LHCN-M2 (cell line): ENCODE results near the gene ANTKMT. TPM values are rescaled to one million over a fixed set of nuclear protein-coding genes. Genes with fewer than 3 reads are reported as not detected.

Source experiments
- DNase-seq: peaks from one replicate; pipeline ENCODE4 v3.0.0-alpha.2; 2012; ENCODE audit warnings: low read depth
- total RNA-seq: library from RNA; depleted of rRNA; stranded (reverse); fragments of >200 nt; gene quantifications from 2 replicates; pipeline ENCODE4 v1.2.3, GENCODE V29; 2014

The ANTKMT gene
- total RNA-seq, 1 experiment from 2014 or later: 36.7 TPM

DNA sequence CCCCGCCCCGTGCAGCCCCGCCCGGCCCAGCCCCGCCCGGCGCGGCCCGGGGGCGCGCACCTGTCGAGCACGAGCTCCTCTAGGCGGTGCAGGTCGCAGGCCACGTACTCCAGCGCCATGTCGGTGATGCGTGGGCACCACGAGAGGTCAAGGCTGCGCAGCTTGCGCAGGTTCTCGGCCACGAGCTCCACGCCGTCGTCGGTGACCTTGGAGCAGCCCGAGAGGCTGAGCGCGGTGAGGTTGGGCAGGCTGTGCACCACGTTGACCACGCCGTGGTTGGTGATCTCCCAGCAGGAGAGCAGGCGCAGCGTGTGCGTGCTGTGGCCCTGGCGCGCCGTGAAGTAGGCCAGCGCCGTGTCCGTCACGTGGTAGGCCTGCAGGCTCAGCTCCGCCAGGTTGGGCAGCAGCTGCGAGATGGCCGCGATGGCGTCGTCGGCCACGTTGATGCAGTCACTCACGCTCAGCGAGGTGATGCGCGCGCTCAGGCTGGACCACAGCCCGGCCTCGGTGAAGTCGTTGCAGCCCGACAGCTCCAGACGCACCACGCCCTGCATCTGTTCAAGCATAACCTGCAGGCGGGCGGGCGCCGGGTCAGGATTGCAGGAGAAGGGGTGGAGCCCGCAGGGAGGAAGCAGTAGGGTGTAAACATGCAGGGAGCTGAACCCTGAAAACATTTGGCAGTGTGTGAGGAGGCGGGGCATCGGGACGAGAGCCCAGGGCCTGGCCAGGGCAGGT, 25.4 kb upstream of the ANTKMT start:
- no peak for DNase-seq

DNA sequence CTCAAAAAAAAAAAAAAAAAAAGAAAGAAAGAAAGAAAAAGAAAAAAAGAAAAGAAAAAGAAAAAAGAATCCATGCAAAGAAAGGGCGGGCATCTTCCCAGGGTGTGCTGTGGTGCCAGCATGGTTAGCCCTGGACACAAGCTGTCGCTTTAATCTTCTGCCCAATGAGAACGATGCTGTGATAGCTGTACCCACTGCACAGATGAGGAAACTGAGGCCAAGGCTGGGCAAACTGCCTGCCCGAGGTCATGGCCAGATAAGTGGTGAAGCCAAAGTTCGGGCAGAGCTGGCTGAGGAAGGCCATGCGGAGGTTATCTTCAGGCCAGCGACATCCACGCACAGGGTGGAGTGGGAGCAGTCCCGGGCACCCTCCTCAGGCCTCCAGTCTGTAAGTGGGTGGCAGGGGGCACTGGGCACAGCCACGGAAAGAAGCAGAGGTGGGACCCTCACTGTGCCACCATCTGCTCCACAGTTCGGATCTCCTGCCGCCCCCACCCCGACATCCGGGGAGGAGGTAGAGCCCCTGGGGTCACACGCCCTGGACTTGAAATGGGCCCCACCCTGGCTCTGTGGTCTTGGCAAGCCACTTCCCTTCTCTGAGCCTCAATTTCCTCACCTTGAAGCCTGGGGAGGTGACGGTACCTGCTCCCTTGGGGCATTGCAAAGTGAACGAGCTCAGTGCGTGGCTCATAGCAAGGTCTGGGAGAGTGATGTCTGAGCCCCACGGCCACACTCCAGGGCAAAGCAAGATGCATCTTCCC, 21.9 kb upstream of the ANTKMT start:
- DNase-seq: no peak

DNA sequence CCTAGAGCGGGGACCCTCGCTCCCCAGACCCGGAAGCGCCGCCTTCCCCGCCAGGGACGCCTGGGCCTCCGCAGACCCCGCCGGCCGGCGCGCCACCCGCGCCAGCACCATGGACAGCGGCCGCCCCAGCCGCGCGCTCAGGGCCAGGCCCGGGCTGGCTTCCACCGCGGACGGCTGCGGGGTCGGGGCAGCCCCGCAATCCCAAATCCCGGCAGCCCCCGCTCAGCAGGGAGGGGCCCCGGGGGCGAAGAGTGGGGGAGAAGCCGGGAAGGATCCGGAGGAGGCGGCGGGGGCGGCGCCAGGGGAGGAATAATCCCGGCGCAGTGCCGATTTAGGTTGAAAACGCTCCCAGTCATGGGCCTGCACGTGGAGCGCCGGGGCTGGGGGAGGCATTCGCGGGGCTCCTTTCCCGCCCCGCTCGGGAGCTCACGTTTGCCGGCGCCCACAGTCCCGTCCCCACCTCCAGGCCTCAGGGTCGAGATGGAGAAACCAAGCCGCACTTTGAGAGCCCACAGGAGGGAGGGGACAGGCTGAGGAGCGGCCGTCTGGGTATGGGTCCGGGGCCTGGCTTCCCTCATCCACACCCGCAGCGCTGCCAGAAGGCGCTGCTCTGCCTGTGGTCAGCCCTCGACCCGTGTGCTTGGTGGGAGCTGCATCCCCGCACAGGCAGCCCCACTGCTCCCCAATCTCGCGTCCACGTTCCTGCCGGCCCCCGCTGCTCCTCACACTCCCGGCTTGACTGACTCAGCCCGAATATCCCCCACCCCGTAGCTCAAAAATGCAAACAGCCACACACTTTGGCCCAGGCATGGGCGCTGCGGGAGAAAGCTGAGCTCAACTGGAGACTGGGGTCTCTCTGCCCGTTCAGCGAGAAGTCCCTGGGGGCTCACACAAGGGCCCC, 20.0 kb upstream of the ANTKMT start:
- DNase-seq: no peak

DNA sequence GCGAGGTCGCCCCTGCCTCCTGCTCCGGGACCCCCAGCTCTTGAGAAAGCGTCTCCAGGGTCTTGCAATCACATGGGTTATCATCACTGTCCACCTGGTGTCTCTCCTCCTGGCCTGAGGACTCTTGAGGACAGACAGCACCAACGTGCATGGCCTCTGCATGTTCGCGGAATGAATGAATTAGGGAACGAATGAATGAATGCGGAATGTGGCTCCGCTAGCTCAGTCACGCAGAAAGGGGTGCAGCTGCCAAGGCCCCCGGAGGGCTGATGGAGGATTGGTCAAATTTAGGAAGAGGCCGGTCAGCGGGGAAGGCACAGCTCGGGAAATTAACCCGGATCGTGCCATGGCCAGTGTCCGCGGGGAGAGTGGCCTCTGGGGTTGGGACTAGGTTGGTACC, 18.6 kb upstream of the ANTKMT start:
- no peak for DNase-seq

DNA sequence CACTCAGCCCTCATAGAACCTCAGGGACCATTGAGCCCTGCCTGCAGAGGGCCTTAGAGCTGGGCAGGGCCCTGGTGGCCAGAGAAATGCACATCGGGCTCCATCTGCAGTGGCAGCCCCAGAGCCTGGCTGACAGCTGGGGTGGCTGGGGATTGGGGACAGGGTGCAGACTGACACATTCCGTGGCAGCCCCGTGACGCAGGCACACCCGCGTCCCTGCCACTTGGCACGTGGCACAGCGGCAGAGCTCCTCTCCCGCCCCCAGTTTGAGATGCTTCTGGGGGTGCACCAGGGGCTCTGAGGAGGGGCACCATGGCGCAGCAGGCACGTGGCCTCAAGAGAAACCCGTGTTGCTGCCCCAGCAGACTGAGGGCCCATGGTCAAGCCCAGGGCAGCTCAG, 17.5 kb upstream of the ANTKMT start:
- no peak for DNase-seq

DNA sequence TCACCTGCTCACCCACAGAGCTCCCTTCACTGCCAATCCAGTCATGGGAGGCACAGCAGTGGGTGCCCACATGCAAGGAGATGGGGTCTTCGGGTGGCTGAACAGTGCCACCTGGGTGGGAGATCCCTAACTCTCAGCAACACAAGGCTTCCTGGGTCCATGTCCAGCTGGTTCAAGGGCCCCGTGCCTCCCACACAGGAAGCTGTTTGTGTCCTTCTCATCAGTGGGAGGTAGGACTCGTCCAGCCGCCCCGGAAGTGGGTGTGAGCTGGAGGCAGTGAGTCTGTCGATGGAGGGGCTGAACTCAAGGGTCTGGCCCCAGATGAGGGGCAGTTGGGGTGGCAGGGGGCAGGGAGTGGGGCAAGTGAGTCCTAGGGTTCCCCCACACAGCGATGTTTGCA, 16.9 kb upstream of the ANTKMT start:
- DNase-seq: no peak

DNA sequence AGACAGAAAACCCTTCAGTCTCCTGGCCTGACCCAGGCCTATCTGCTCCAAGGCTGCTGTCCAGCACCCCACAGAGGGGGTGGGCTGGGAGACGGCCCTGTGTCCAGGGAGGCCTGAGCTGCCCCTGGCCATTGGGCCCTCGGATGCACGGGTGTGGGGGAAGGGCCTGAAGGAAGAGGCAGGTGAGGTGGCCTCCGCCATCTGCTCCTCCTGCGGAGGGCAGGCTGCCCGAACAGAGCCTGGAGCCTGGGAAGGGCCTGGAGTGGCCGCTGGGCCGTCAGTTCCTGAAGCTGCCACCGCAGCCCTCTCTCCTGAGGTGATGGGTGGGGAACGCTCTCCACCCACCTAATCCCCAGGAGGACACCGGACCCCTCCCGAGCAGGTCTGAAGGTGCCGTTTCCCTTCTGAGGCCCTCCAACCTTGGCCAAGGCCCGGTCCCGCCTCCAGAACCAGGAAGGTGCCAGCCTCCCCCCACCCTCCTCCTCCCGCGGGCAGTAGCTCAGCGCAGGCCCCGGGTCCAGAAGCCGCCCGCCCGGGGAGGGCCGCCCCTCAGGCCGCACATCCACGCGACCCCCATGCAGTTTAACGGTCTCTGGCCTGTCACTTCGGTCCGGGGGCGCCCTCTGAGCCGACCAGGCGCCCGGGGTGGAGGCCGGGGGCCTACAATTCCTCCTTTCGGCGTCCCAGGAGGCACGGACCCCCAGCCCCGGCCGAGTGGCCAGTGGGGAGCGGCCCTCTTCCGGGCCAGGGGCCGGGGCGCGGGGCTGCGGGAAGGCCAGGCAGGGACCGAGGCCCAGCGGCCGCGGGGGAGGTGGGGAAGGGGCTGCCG, 16.2 kb upstream of the ANTKMT start:
- DNase-seq: no peak

DNA sequence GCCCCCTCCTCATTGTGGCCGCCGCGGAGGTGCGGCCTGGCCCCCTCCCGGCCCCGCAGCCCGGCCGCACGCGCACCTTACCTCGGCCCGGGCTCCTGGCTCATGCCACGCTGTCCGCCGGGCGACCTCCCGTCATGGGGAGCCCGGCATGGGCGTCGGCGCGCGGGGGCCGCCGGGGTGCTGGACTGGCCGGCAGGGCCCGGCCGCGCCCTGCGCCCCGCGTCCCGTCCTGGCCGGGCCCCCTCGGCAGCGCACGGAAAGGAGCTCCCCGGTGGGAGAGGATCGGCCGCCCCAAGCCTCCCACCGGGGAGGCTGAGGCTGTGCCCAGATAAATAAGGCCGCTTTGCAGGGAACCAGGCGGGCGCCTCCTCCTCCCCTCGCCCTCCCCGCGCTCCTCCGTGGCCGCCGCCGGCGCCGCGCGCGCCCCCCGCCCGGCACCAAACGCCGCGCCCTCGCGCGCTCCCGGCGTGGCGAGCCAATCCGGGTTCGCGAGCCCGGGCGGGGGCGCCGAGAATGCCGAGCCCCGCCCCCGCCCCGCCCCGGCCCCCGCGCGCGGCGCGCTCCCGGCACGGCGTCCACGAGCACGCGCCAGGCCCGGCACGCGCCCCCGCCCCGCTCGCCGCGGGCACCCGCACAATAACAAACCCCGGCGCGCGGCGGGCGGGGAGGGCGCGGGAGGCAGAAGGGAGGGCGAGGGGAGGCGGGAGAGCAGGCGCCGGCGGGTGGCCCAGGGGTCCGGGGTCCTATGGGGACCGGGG, 15.3 kb upstream of the ANTKMT start, which contains the start of gene FBXL16:
FBXL16 (minus strand) TSS at position 371 of the 758 bp plus-strand sequence. CDS start 8,396 bp downstream, outside the sequence.
- DNase-seq: no peak

DNA sequence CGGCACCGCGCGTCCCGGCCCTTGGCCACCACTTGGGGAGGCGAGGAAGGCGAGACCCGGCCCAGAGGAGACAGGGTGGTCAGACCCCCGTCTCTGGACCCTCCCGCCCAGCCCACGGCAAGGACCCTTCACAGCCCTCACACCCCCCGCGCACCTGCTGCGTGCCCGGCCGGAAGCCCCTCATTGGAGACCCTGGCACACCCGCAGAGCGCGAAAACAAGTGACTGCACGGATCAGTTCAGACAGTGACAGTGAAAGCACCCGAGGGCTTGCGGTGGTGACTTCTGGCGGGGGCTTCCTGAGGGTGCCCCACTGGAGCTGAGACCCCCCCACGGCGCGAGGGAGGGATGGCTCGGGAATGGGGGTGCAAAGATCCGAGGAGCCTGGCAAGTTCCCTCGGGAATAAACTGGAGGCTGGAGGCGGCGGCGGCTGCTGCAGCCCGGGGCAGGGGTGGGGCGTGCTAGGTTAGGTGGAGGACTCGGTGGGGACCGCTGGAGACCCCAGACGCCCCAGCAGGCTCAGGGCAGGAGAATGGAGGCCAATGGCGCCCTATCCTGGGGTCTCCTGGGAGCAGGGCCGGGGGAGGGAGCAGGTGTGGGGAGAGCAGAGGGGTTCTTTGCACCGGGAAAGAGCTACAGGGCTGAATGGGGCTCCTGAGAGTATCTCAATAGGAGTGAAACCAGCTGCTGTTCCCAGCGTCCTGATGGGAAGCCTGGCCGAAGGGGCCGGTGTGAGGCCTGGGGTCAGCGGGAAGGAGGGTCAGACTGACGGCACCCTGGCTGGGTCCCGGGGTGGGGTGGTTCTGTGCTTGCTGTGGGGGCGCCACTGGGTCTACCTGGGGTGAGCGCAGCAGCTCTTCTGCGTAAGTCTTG, 14.5 kb upstream of the ANTKMT start:
- no peak for DNase-seq

DNA sequence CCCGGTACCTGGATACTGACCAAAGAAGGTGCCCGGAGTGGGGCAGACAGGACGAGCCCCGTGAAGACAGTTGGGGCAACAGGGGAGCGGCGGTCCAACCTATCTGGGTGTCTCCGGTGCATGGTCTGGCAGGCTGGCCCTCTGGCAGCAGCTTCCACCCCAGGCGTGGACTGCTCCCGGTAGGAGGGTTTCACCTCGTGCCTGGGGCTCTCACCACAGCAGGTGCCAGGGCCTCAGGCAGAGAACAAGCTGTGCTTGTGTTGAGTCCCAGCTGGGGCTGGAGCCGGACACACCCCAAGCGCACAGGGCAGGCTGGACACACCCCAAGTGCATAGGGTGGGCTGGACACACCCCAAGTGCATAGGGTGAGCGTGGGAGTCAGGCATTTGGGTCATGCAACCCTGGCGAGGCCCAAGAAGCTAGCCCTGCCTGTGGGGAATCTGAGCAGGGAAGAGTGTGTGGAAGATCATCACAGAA, 13.8 kb upstream of the ANTKMT start:
- DNase-seq: peak; percentile 22

DNA sequence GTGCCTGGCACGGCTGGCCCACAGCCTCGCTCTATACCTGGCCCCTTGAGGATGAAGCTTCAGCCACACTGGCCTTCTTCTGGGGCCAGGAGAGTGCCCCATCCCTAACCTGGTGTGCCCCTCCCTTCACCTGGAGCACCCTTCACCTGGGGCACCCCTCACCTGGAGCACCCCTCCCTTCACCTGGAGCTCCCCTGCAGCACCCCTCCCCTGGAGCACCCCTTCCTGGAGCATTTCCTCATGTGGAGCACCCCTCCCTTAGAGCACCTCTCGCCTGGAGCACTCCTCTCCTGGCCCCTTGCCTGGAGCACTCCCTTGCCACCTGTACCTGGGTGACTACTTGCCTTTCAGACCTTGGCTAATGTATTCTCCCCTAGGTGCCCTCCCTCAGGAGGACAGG, 12.9 kb upstream of the ANTKMT start:
- no peak for DNase-seq

DNA sequence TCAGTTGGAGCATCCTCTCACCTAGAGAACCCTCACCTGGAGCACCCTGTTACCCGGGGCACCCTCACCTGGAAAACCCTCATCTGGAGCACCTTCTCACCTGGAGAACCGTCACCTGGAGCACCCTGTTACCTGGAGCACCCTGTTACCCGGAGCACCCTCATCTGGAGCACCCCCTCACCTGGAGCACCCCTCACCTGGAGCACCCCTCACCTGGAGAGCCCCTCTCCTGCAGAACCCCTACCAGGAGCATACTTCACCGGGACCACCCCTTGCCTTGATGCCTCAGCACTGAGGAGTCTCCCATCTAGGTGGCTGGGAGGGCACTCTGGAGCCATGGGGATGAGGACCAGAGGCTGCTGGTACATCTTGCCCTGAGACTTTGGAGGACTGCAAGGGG, 12.0 kb upstream of the ANTKMT start:
- no peak for DNase-seq

DNA sequence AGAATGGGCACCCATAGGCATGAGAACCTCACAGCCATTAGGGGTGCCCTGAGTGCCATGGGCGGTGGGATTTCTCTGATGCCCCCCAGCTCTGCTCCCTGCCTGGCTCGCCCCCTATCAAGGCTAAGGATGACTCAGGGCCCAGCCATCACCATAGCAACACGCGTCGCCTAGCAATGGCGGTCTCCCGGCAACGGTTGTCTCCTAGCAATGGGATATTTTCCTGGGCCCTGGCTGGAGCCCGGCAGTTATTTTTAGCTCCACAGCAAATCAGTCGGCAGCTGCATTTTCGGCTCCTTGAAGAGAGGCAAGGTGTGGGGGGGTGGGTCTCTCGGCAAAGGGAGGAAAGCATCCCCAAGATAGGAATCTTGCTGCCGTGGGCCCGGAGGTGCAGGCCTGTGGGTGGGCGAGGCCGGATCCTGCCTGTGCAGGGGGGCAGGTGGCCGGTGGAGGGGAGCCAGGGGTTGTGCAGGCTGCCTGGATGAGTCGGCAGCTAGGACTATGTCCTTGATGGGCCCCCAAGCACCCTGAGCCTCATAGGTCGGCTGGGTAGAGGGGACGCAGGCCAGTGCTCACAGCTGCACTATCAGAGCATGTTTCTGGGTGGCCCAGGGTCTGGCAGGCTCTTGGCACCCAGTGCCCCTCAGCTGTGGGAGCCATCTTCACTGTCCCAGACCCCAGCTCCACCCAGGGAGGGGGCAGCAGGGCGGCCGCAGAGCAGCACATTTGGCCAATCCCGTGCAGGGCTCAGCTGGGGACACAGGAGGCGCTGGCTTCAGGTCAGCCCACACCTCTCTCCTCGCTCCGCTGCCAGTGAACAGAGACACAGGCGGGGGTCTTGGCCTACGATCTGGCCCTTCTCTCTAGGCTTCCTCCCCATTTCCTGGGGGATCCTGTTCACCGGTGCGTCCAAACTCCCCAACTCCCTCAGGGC, 11.1 kb upstream of the ANTKMT start:
- peak; percentile 93 for DNase-seq

DNA sequence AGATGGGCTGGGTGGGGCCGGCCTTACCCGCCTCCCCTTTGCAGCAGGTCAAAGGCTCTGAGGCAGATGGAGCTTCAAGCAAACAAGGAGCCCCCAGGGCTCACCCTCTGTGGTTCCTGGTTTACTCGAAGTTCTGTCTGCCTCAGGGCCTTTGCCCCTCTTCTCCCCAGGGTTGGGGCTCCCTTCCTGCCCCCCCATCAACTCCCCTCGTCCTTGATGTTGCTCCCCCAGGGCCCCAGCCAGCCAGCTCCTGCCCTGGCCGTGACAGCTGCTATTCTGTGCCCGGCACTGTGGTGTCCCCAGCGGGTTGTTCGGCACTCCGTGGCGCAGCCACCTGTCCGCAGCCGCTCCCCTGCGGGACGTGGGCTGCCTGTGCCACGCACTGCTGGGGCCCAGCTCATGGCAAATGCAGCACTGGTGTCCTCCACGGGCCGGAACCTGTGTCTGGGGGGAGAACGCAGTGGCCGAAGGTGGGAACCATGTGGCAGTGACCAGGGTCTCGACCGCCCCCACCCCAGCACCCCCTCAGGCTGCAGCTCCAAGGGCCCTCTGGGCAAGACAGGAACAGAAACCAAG, 10.4 kb upstream of the ANTKMT start:
- DNase-seq: no peak

DNA sequence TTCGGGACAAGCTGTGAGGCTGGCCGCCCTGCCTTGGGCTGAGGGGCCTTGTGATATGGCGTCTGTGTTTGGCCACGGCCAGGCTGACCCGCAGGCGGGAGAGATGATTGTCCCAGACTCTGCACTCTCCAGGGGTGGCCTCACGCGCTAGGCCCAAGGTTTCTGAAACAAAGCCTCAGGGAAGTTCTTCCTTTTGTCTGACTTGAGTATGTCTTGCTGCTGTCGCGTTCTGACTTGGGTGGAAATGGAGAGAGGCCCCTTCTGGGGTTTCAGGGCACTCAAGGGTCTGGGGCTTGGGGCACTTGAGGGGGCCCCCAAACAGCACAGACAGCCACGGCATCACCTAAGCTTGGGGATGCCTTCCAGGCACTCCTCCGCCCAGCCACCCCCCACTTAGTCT, 9.9 kb upstream of the ANTKMT start:
- no peak for DNase-seq

DNA sequence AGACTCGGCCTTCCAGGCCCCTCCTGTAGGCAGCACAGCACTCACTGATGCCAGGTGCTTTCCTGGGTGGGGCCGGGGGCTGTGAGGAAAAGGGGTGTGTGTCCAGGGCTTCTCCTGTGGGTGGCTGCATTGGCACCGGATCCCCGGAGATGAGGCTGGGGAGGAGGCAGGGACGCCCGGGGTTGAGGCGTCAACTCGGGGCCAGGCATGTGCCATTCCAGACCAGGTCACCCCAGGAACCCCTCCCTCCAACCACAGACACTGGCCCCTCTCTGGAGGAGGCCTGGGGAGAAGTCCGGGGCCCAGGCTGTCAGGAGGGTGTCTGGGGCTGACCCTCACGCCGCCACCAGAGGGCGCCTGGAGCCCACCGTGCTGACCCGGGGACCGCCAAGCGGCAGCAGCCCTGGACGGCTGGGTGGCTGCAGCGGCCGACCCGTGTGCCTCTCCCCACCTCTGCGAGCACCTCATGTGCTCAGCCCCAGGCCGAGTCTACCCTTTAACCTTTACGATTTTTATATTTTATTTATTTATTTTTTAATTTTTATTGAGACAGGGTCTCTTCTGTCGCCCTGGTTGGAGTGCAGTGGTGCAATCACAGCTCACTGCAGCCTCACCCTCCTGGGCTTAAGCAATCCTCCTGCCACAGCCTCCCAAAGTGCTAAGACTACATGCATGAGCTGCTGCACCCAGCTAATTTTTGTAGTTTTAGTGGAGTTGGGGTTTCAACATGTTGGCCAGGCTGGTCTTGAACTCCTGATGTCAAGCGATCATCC, 9.2 kb upstream of the ANTKMT start:
- peak; percentile 60 for DNase-seq

DNA sequence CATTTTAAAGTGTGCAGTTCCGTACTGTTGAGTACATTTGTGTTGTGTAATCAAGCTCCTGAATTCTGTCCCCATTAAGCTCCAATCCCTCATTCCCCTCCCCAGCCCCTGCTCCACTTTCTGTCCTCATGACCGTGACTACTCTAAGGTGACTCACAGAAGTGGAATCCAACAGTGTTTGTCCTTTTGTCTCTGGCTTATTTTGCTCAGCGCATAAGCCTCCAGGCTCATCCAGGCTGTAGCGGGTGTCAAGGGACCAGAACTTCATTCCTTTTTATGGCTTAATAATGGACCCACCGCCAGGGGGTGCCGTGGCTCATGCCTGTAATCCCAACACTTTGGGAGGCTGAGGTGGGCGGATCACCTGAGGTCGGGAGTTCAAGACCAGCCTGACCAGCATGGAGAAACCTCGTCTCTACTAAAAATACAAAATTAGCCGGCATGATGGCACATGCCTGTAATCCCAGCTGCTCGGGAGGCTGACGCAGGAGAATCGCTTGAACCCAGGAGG, 8.2 kb upstream of the ANTKMT start:
- peak; percentile 99 for DNase-seq
